GM12878 (cell line): ENCODE data around the gene TFCP2.

Experiments used
- CTCF ChIP-seq, 3 experiments: IDR thresholded peaks in 2 of 3; conservative IDR thresholded peaks in 1 of 3; 2 replicates each; pipeline ENCODE4 v1.5.1; 2011; ENCODE audit warnings: low read depth in 3 of 3, low read length in 3 of 3, mild to moderate bottlenecking in 3 of 3, control low read depth in 2 of 3, moderate library complexity in 2 of 3, inconsistent platforms in 1 of 3, mixed read lengths in 1 of 3; ENCODE audit not compliant: control insufficient read depth in 2 of 3, insufficient read depth in 1 of 3; ENCODE audit errors: extremely low read depth in 1 of 3
- EP300 ChIP-seq, 2 experiments: fragments of 150-350 bp in 1 of 2; IDR thresholded peaks; 2 replicates each; pipeline ENCODE4 v1.6.1; 2011 to 2012; ENCODE audit warnings: low read depth in 2 of 2, low read length in 2 of 2, borderline replicate concordance in 1 of 2, improper control_type of control experiment in 1 of 2, inconsistent platforms in 1 of 2; ENCODE audit not compliant: control insufficient read depth in 1 of 2
- GABPA ChIP-seq: IDR thresholded peaks from 2 replicates; pipeline ENCODE4 v1.6.1; 2014; ENCODE audit warnings: antibody characterized with exemption, low read depth, mild to moderate bottlenecking, inconsistent platforms
- JUNB ChIP-seq: IDR thresholded peaks from 2 replicates; pipeline ENCODE4 v1.6.1; 2016; ENCODE audit warnings: antibody characterized with exemption, mild to moderate bottlenecking
- PRDM15 ChIP-seq: fragments of 450-650 bp; formaldehyde crosslinking; IDR thresholded peaks from 2 replicates; pipeline ENCODE4 v1.4.0; 2020; ENCODE audit warnings: mild to moderate bottlenecking, moderate library complexity
- REST ChIP-seq: IDR thresholded peaks from 2 replicates; pipeline ENCODE4 v1.6.1; 2012; ENCODE audit warnings: mild to moderate bottlenecking, low read depth, low read length
- RFX5 ChIP-seq: IDR thresholded peaks from 2 replicates; pipeline ENCODE4 v1.6.1; 2011; ENCODE audit warnings: low read depth, low read length, improper control_type of control experiment
- SIN3A ChIP-seq: IDR thresholded peaks from 2 replicates; pipeline ENCODE4 v1.6.1; 2012; ENCODE audit warnings: low read depth, low read length, improper control_type of control experiment
- ZNF24 ChIP-seq: fragments of 450-650 bp; IDR thresholded peaks from 2 replicates; pipeline ENCODE4 v1.6.1; 2017; ENCODE audit warnings: antibody characterized with exemption, mild to moderate bottlenecking

- TF ChIP-seq CTCF (IDR thresholded peaks at IDR 0.05 in 2 of 3, conservative IDR thresholded peaks at IDR 0.05 in 1 of 3; ENCODE audit: control insufficient read depth in 2 of 3, extremely low read depth in 1 of 3, insufficient read depth in 1 of 3, low read depth in 3 of 3, low read length in 3 of 3) (no peak), SIN3A (no peak), PRDM15 (no peak), REST (no peak), JUNB (no peak), GABPA (no peak), RFX5 (no peak), ZNF24 (no peak), EP300 (IDR thresholded peaks at IDR 0.05; ENCODE audit: borderline replicate concordance in 1 of 2, control insufficient read depth in 1 of 2, low read depth in 2 of 2, low read length in 2 of 2) (no peak)
These were observed 20.0 kb downstream of the TFCP2 start for GRCh38 chr12:51152953-51153352.
